IPS-20b (cell line): Measurements from ENCODE around the gene DIS3L2.

Experiments
- H3K27ac ChIP-seq: one replicate; pipeline ENCODE4 v1.5.1; 2013; ENCODE audit warnings: low read length
- H3K27me3 ChIP-seq: 2 replicates; pipeline ENCODE4 v1.6.1; 2013; ENCODE audit warnings: mild to moderate bottlenecking, low read length, inconsistent platforms; ENCODE audit not compliant: insufficient read depth
- H3K36me3 ChIP-seq: 2 replicates; pipeline ENCODE4 v1.6.1; 2013; ENCODE audit warnings: low read depth, mild to moderate bottlenecking, inconsistent platforms, low read length, moderate library complexity; ENCODE audit not compliant: insufficient read depth
- H3K4me1 ChIP-seq: 2 replicates; pipeline ENCODE4 v1.6.1; 2013; ENCODE audit warnings: mild to moderate bottlenecking, control low read depth, inconsistent platforms, low read length, moderate library complexity; ENCODE audit not compliant: insufficient read depth
- H3K4me3 ChIP-seq: 2 replicates; pipeline ENCODE4 v1.5.1; 2013; ENCODE audit warnings: mild to moderate bottlenecking, low read length, inconsistent platforms
- H3K9ac ChIP-seq: 2 replicates; pipeline ENCODE4 v1.6.1; 2013; ENCODE audit warnings: low read depth, mild to moderate bottlenecking, inconsistent platforms, low read length, moderate library complexity
- H3K9me3 ChIP-seq: 2 replicates; pipeline ENCODE4 v1.6.1; 2013; ENCODE audit warnings: mild to moderate bottlenecking, low read depth, low read length, inconsistent platforms; ENCODE audit not compliant: insufficient read depth

The DIS3L2 gene, protein sequence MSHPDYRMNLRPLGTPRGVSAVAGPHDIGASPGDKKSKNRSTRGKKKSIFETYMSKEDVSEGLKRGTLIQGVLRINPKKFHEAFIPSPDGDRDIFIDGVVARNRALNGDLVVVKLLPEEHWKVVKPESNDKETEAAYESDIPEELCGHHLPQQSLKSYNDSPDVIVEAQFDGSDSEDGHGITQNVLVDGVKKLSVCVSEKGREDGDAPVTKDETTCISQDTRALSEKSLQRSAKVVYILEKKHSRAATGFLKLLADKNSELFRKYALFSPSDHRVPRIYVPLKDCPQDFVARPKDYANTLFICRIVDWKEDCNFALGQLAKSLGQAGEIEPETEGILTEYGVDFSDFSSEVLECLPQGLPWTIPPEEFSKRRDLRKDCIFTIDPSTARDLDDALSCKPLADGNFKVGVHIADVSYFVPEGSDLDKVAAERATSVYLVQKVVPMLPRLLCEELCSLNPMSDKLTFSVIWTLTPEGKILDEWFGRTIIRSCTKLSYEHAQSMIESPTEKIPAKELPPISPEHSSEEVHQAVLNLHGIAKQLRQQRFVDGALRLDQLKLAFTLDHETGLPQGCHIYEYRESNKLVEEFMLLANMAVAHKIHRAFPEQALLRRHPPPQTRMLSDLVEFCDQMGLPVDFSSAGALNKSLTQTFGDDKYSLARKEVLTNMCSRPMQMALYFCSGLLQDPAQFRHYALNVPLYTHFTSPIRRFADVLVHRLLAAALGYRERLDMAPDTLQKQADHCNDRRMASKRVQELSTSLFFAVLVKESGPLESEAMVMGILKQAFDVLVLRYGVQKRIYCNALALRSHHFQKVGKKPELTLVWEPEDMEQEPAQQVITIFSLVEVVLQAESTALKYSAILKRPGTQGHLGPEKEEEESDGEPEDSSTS

DNA sequence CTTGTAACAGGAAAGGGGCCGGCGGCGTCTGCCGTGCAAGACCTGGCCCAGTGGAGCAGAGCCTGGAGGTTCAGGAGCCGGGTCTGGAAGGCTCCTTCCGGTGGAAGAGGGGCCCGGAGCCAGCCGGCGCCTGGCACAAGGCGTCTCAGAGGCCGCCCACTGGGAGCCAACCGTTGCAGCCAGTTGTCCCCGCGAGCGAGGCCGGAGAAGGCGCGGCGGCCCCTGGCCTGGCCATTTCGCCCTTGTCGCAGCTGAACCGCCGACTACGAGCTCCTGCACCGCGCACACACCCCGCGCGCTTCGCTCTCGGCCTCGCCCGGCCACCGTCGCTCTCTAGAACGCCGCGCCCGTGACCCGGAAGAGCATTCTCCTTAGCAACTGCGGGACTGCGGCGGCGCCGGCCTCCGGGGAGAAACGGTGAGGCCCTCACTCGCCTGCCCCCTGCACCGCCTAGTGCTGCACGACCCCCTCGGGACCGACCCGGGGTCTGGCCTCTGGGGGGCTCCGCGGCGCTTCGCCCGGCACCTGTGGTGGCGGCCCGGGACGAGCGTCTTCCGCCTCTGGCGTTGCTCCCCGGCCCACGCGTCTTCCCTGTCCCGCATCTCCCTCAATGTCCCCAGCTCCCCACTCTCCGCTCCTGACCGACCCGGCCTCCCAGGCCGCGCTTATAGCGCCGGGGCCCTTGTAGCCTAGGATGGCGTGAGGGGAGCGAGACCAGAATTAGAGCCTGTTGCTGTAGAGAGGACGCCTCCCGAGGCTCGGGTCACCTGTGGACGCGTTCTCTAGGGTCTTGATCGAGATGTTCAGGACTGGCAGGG, at the start of gene DIS3L2:
TSS of gene DIS3L2 (plus strand) at position 365 of the 818 bp plus-strand sequence. CDS start 53,215 bp downstream, outside the sequence.
- peak within 1 kb of the TSS; percentile 95 for H3K4me3 ChIP-seq
- H3K9me3 ChIP-seq = no peaks in the 10 kb centered on the region
- H3K36me3 ChIP-seq = no peaks in the 10 kb centered on the region
- no peaks in the 10 kb centered on the region for H3K27me3 ChIP-seq
- peak within 1 kb of the TSS; percentile 42 for H3K27ac ChIP-seq
- H3K9ac ChIP-seq = peak within 1 kb of the TSS; percentile 91
- peaks cover 4% of the 10 kb centered on the region; the same call in 1 of the 2 replicates for H3K4me1 ChIP-seq

DNA sequence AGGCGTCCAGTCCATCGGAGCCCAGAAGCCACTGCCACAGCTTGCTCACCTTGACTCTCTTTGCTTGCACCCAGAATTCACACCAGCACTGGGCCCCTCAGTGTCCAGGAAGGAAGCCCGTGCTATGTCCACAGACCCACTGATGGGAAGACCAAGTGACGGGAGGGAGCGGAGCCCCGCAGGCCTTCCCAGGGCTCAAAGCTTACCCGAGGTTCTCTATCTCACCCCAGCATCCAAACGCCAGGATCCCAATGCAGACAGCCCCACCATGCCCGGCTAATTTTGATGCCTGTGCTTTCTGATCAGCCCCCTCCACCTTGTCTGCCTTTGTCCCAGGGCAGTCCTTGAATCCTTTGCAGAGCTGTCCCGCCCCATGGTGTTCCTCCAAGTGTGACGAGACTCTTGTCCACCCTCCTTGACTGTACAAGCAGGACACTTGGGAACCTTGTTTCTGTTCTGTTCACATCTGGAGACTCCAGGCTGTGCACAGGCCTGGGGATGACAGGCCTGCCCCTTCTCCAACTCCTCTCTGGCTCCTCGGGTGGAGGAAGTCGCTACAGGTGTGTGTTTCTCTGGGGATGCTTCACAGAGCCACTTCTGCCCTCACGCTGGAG, 47.3 kb upstream of the DIS3L2 start:
- Histone ChIP-seq H3K4me3 (no peak overlapping the region), H3K36me3 (no peaks in the 10 kb centered on the region), H3K9ac (no peak overlapping the region), H3K4me1 (peaks cover 2% of the 10 kb centered on the region; the same call in 1 of the 2 replicates), H3K27ac (no peak overlapping the region), H3K27me3 (no peaks in the 10 kb centered on the region), H3K9me3 (no peaks in the 10 kb centered on the region)

DNA sequence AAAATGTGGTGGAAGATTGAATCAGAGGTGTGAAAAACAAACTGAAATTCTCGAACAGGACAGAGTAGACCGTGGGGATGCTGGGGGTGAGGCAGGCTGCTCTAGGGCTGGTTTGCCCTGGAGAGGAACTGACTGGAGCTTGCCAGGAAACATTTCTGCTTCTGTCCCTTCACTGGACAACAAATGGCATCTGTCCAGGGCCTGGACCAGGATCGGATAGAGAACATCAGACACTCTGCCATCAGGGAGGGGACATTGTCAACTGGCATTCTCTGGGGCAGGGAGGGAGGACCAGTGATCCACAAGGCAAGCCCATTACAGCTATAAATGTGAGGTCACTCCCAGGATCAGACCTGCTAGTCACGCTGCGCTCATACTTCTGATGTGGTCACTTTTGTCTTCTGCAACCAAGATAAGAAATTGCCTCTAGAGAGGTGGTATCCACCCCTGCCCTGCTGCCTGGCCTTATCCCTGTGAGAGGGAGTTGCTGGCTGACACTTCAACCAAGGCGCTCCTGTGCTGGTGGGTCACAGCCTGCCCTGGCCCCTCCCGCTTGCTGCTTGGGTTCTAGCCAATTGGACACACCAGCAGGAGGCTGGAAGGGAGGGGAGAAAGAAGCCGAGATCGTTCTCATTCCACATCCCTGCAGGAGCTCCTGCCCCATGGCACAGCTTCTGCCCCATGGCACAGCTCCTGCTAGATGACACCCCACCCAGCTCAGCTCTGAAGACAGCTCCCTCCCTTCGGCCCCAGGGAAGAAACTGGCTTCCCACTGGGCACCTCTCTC, 44.0 kb upstream of the DIS3L2 start:
- H3K27me3 ChIP-seq = no peaks in the 10 kb centered on the region
- H3K27ac ChIP-seq = no peak overlapping the region
- no peaks in the 10 kb centered on the region for H3K4me1 ChIP-seq
- no peaks in the 10 kb centered on the region for H3K9me3 ChIP-seq
- no peak overlapping the region for H3K9ac ChIP-seq
- H3K4me3 ChIP-seq = no peak overlapping the region
- no peaks in the 10 kb centered on the region for H3K36me3 ChIP-seq

DNA sequence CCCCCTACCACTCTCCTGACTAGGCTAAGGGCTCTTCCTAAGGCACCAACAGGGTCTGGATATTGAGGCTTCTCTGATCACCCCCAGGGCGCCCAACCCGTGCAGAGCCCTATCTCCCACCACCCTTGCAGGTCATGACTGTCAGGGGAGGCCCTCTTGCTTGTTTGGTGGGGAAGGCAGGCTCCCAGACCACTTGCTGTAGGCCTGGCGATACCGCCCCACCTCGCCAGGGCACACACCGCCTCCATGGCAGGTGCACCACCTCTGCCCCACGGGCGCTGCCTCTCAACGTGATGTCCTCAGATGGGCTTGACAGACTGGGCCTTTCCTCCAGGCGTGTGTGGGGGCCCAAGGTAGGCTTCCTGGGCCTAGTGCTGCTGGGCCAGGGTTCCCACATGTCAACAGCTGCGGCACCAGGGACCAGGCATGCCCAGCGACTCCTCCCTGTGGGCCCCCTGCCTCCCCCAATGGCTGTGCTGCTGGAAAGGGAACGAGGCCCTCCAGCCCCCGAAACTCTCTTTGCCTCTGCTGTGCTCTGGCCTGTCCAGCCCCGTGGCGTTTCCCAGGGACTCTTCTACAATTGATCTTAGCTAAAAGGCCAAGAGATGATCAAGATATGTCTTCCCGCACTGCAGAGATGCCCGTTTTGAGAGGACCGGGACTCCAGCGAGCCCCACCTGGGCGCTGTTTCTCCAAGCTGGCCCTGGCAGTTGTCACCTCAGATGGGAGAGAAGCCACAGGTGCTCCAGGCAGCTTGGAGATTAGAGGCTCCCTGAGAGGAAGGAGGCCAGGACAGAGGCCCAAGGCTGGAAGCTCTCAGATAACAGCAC, 42.8 kb upstream of the DIS3L2 start:
- Histone ChIP-seq H3K36me3 (no peaks in the 10 kb centered on the region), H3K9me3 (no peaks in the 10 kb centered on the region), H3K4me3 (no peak overlapping the region), H3K27ac (no peak overlapping the region), H3K4me1 (no peaks in the 10 kb centered on the region), H3K27me3 (peaks cover 6% of the 10 kb centered on the region; the same call in 1 of the 2 replicates), H3K9ac (no peak overlapping the region)

DNA sequence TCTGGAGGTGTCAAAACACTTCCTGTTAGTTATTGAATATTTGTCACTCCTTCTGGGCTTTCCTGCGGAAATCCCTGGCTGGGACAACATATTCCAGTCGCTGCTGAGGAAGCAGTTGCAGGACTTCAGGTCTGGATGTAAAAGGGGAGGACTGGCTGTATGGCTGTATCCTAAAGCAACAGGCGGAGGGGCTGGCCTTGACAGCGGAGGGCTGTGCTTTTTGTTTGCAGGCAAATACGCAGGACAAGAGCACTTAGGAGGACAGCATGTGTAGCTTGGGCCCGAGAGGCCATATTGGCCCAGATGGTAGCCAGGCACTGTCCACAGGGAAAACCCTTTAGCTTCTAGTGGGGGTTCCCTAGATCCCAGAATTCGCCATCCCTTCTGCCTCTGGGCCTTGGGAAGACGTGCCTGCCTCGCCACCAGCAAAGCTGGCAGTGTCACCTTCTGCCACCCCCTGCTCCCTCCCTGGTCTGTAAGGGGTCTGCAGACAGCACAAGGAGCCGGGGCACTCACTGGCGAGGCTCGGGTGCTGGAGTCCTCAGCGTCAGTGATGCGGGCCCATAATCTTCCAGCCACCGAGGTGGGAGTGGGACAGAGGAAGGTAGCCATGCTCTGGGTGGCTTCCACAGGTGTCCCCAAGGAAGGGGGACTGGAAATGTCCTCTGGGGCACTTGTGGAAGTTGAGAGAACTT, 42.0 kb upstream of the DIS3L2 start:
- no peaks in the 10 kb centered on the region for H3K9me3 ChIP-seq
- H3K4me1 ChIP-seq = no peaks in the 10 kb centered on the region
- no peaks in the 10 kb centered on the region for H3K36me3 ChIP-seq
- no peak overlapping the region for H3K4me3 ChIP-seq
- H3K9ac ChIP-seq = no peak overlapping the region
- H3K27me3 ChIP-seq = peaks cover 14% of the 10 kb centered on the region
- no peak overlapping the region for H3K27ac ChIP-seq

DNA sequence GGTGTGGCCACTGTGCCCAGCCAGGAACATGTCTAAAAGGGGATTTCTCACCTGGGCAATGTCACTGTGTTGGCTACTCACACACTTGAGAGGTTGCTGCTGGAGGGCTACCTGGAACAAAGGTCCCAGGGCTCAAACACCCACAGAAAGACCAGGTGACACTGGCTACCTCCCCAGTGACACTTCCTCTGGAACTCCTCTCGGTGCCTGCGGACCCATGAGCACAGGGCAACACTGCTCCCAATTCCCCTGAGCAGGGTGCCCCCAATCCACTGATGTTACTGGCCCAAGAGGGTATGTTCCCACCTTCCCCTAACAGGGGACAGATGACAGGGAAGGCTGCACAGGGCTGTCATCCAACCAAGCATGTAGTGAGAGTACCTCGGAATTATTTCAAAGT, 41.1 kb upstream of the DIS3L2 start:
- H3K27me3 ChIP-seq = peaks cover 22% of the 10 kb centered on the region
- H3K4me1 ChIP-seq = 0 out of 2 replicates have a peak, but pooled peaks cover 3% of the 10 kb centered on the region
- H3K36me3 ChIP-seq = no peaks in the 10 kb centered on the region
- H3K9ac ChIP-seq = no peak overlapping the region
- no peak overlapping the region for H3K4me3 ChIP-seq
- no peaks in the 10 kb centered on the region for H3K9me3 ChIP-seq
- H3K27ac ChIP-seq = no peak overlapping the region

DNA sequence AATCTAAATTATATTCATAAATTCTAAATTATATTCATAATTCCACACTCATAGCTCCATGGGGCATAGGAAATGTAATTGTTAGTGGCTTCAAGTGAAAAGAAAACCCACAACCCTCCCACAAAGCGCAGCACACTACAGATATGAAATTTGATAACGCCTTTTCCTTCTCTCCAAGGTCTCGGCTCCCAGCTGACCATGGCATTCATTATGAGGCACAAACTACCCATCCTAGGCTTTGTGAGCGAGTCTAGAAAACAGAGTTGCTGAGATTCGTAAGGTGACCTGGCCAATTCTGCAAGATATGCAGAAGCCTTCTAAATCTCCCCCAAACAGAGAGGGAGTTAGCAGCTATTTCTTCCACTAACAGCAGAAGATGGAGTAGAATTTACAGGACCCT, 40.7 kb upstream of the DIS3L2 start:
- Histone ChIP-seq H3K4me1 (0 out of 2 replicates have a peak, but pooled peaks cover 3% of the 10 kb centered on the region), H3K27me3 (peaks cover 27% of the 10 kb centered on the region), H3K9me3 (no peaks in the 10 kb centered on the region), H3K4me3 (no peak overlapping the region), H3K27ac (no peak overlapping the region), H3K36me3 (no peaks in the 10 kb centered on the region), H3K9ac (no peak overlapping the region)

DNA sequence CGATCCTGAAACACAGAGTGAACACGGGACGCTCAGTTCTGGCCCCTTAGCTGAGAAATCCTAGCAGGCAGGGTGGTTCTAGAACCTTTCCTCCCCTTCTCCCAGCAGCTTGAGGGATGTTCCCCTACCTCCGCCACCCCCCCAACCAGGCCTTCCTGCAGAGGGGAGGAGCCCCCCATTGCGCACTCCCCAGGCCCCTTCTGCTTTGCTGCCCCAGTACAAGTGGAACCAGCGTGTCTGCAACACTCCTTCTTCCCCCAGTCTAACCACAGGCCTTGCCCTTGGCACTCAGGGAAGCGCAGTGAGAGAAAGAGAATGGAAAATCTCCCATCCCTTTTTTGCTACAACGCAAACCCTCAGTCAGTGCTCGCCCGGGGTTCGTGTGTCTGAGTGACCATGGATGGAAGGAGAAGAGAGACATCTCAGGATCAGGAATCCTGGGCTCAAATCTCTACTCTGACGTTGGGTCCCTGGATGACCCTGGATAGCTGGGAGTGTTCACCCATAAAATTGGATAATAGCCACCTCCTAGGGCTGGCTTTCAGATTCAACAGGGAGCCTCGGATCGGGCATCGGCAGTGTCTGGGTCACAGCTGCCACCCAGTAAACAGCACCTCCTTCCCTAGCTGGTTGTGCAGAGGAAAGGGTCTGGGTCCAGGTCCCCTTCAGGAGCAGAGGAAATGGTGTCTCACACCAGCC, 39.1 kb upstream of the DIS3L2 start:
- Histone ChIP-seq H3K27me3 (peaks cover 43% of the 10 kb centered on the region), H3K4me1 (0 out of 2 replicates have a peak, but pooled peaks cover 3% of the 10 kb centered on the region), H3K4me3 (no peak overlapping the region), H3K27ac (no peak overlapping the region), H3K9me3 (no peaks in the 10 kb centered on the region), H3K36me3 (no peaks in the 10 kb centered on the region), H3K9ac (no peak overlapping the region)

DNA sequence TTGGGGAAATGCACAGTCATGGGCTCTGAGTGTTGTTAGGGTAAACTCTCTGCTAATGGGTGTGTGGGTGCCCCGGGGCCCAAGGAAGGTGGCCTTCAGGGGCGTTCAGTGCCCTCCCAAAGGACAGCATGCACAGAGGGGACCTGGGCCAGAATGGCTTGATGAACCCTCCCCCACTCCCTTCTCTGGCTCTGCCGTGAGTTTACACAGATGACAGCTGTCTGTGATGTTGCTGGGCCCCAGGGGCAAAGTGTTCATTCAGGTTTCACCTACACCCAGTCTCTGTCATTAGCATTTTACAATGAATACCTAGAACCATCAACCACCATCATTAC, 38.5 kb upstream of the DIS3L2 start:
- Histone ChIP-seq H3K9ac (no peak overlapping the region), H3K27ac (no peak overlapping the region), H3K9me3 (no peaks in the 10 kb centered on the region), H3K27me3 (peaks cover 48% of the 10 kb centered on the region), H3K36me3 (no peaks in the 10 kb centered on the region), H3K4me3 (no peak overlapping the region), H3K4me1 (0 out of 2 replicates have a peak, but pooled peaks cover 3% of the 10 kb centered on the region)
